Measurements from ENCODE around the gene SLC7A4. TPM values are rescaled to one million over a fixed set of nuclear protein-coding genes. Genes with fewer than 3 reads are reported as not detected.
"Not testable (repeated sequence)": the region's sequence is repeated elsewhere in the genome, so short reads cannot be mapped to it uniquely, and the experiment has no call there.

Gene SLC7A4
- total RNA-seq, 4 donors from 2014 or later: 2.5 to 11.7 (median 4.5) TPM

DNA sequence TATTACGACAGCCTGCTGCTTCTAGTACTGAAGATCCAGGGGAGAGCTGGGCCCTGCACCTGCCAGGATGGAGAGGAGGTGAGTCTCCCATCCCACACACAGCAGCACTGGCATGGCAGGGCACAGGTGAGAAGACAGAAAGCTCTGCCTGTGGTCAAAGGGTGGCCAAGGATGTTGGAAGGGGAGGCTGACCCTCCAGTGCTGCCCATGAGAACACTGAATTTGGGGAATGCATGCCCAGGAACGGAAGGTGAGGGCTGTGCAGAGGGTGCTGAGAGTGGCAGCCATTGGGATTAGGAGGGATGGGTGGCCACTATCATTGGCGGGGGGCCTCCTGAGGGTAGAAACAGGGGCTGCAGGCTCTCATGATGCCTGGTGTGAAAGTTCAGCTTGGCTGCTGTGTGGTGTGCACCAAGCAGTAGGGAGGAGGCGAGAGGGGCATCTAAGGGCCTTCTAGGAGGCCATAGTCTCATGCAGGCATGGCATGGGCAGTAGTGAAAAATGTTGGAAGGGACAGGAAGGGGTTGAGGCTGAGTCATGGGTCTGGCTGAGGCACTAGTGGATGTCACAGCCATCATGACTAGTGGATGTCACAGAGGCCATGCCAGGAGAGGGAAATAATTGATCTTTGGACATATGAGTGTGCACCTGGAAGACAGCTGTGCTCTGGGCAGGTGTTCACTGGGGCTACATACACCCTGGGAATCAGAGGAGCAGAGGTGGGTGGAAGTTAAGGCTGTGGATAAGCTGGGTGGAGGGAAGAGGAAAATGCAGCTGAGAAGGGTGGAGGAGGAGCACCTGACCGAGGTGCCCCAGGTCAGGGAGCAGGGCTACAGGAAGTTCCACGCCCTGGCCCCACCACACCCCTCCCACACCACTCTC, 10.9 kb upstream of the SLC7A4 start:
- peaks cover 15 to 43% (median 20%) of the 10 kb centered on the region in 3 donors for H3K4me1 ChIP-seq
- no peak for TF ChIP-seq POLR2A (IDR thresholded peaks at IDR 0.05)
- TF ChIP-seq, protein P1, sequence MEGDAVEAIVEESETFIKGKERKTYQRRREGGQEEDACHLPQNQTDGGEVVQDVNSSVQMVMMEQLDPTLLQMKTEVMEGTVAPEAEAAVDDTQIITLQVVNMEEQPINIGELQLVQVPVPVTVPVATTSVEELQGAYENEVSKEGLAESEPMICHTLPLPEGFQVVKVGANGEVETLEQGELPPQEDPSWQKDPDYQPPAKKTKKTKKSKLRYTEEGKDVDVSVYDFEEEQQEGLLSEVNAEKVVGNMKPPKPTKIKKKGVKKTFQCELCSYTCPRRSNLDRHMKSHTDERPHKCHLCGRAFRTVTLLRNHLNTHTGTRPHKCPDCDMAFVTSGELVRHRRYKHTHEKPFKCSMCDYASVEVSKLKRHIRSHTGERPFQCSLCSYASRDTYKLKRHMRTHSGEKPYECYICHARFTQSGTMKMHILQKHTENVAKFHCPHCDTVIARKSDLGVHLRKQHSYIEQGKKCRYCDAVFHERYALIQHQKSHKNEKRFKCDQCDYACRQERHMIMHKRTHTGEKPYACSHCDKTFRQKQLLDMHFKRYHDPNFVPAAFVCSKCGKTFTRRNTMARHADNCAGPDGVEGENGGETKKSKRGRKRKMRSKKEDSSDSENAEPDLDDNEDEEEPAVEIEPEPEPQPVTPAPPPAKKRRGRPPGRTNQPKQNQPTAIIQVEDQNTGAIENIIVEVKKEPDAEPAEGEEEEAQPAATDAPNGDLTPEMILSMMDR (IDR thresholded peaks at IDR 0.05): no peak
- H3K36me3 ChIP-seq: no peaks in the 10 kb centered on the region
- H3K27me3 ChIP-seq: peaks cover 0 to 4% (median 0%) of the 10 kb centered on the region in 4 donors
- H3K9me3 ChIP-seq: no peaks in the 10 kb centered on the region
- H3K27ac ChIP-seq: peak overlapping the region in 3 of 4 donors; percentile 5 to 65 (median 38)
- WGBS, 2 donors: 68 to 81% methylated on average over 4 to 6 of the region's 6 CpGs
- no peak overlapping the region for H3K4me3 ChIP-seq
- intact Hi-C loops (cut with DNase I): no loop called here
- DNase-seq: no peak

DNA sequence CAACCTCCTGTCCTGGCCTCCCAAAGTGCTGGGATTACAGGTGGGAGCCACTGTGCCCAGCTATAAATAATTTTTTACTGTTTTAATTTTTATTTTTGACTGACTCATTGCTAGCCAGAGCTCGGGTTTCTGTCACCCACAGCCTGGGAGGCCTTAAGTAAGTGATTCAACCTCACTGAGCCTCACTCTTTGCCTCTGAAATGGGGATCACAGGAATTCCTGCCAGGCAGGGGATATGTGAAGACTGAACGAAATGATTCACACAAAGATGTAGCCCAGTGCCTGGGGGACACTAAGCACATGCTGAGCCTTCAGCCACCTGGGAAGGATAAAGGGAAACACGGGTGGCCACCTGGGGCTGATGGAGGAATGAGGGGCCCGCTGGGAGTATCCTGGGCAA, 9.6 kb upstream of the SLC7A4 start:
- H3K27ac ChIP-seq: peak overlapping the region in 3 of 4 donors; percentile 38 to 65 (median 54)
- H3K36me3 ChIP-seq: no peaks in the 10 kb centered on the region
- intact Hi-C loops (cut with DNase I): no loop called here
- TF ChIP-seq, protein P1 (IDR thresholded peaks at IDR 0.05): no peak
- no peak for TF ChIP-seq POLR2A (IDR thresholded peaks at IDR 0.05)
- peaks cover 0 to 4% (median 0%) of the 10 kb centered on the region in 4 donors for H3K27me3 ChIP-seq
- H3K9me3 ChIP-seq: no peaks in the 10 kb centered on the region
- 57 to 71% methylated on average over 1 to 3 of the region's 4 CpGs for WGBS, 2 donors
- H3K4me1 ChIP-seq: peaks cover 15 to 48% (median 23%) of the 10 kb centered on the region in 3 donors
- no peak for DNase-seq
- H3K4me3 ChIP-seq: no peak overlapping the region

DNA sequence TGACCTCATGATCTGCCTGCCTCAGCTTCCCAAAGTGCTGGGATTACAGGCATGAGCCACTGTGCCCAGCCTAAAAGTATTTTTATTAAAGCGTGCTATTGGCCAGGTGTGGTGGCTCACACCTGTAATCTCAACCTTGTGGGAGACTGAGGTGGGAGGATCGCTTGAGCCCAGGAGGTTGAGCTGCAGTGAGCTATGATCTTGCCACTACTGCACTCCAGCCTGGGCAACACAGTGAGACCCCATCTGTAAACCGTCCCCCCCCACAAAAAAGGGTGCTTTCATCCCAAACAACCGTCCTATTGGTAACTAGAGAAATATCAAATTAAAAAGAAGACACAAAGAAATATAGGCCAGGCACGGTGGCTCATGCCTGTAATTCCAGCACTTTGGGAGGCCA, 6.8 kb upstream of the SLC7A4 start:
- H3K27me3 ChIP-seq; H3K27ac ChIP-seq; H3K36me3 ChIP-seq; intact Hi-C loops (cut with DNase I); H3K9me3 ChIP-seq; DNase-seq; H3K4me3 ChIP-seq: not testable (repeated sequence)
- 89 to 94% methylated on average over 4 to 5 of the region's 5 CpGs for WGBS, 2 donors
- H3K4me1 ChIP-seq: peaks cover 0 to 27% (median 5%) of the 10 kb centered on the region in 3 donors

GRCh38 chr22:21038405-21038804, 6.0 kb upstream of the SLC7A4 start:
- Histone ChIP-seq H3K27me3 (peaks cover 0 to 6% (median 0%) of the 10 kb centered on the region in 4 donors), H3K4me1 (peaks cover 0 to 20% (median 4%) of the 10 kb centered on the region in 3 donors), H3K9me3 (no peaks in the 10 kb centered on the region), H3K4me3 (no peak overlapping the region), H3K27ac (peak overlapping the region in 3 of 4 donors; percentile 10 to 70 (median 69)), H3K36me3 (no peaks in the 10 kb centered on the region)
- TF ChIP-seq, protein P1 (IDR thresholded peaks at IDR 0.05): no peak
- TF ChIP-seq POLR2A (IDR thresholded peaks at IDR 0.05): no peak
- intact Hi-C loops (cut with DNase I): no loop called here
- 44 to 56% methylated on average over 2 of the region's 2 CpGs for WGBS, 2 donors
- no peak for DNase-seq

- no peaks in the 10 kb centered on the region for H3K9me3 ChIP-seq
- H3K4me3 ChIP-seq: no peak overlapping the region
- H3K27me3 ChIP-seq: peaks cover 0 to 37% (median 0%) of the 10 kb centered on the region in 4 donors
- no peaks in the 10 kb centered on the region for H3K36me3 ChIP-seq
- intact Hi-C loops (cut with DNase I): no loop called here
- DNase-seq: no peak
- no peak for TF ChIP-seq POLR2A (IDR thresholded peaks at IDR 0.05)
- TF ChIP-seq, protein P1 (IDR thresholded peaks at IDR 0.05): no peak
- peaks cover 9 to 29% (median 14%) of the 10 kb centered on the region in 3 donors for H3K4me1 ChIP-seq
- WGBS, 2 donors: 73 to 82% methylated on average over 3 of the region's 3 CpGs
- H3K27ac ChIP-seq: no peak overlapping the region
Observed at GRCh38 chr22:21034989-21035388, 2.6 kb upstream of the SLC7A4 start.

Data from esophagus squamous epithelium (tissue), 5 donors.